Small intestine (tissue), 16 donors: ENCODE data around the gene CHRNA9. TPM values are rescaled to one million over a fixed set of nuclear protein-coding genes. Genes with fewer than 3 reads are reported as not detected.
"Not testable (repeated sequence)": the region's sequence is repeated elsewhere in the genome, so short reads cannot be mapped to it uniquely, and the experiment has no call there.

Source experiments
- DNase-seq, 2 donors: peaks; one replicate each; pipeline versions ENCODE4 v3.0.0 to v3.0.0-alpha.2; 2013
- FAIRE-seq: peaks from 2 replicates; lab custom pipeline; 2012; peaks lifted over from hg19 to GRCh38; lab: Jason Lieb, UNC
- H3K27ac ChIP-seq, 3 donors: one replicate each; pipeline ENCODE4 v1.5.1; 2013; ENCODE audit warnings: low read length in 2 of 3, mild to moderate bottlenecking in 2 of 3, control low read depth in 1 of 3, inconsistent platforms in 1 of 3, low read depth in 1 of 3, moderate library complexity in 1 of 3
- H3K27me3 ChIP-seq, 3 donors: one replicate each; pipeline ENCODE4 v1.6.1; 2013; ENCODE audit warnings: low read length in 3 of 3, inconsistent platforms in 1 of 3; ENCODE audit not compliant: control insufficient read depth in 3 of 3, insufficient read depth in 3 of 3
- H3K36me3 ChIP-seq, 3 donors: one replicate each; pipeline ENCODE4 v1.6.1; 2013; ENCODE audit warnings: low read length in 3 of 3, inconsistent platforms in 1 of 3, low read depth in 1 of 3, mild to moderate bottlenecking in 1 of 3, moderate library complexity in 1 of 3; ENCODE audit not compliant: control insufficient read depth in 3 of 3, insufficient read depth in 2 of 3
- H3K4me1 ChIP-seq, 3 donors: one replicate each; pipeline ENCODE4 v1.6.1; 2013; ENCODE audit warnings: low read length in 2 of 3, inconsistent platforms in 1 of 3, low read depth in 1 of 3, mild to moderate bottlenecking in 1 of 3, moderate library complexity in 1 of 3; ENCODE audit not compliant: control insufficient read depth in 3 of 3, insufficient read depth in 2 of 3
- H3K4me3 ChIP-seq, 3 donors: one replicate each; pipeline ENCODE4 v1.5.1; 2013; ENCODE audit warnings: low read length in 3 of 3, control low read depth in 1 of 3, inconsistent platforms in 1 of 3, low read depth in 1 of 3, mild to moderate bottlenecking in 1 of 3, moderate library complexity in 1 of 3
- H3K9me3 ChIP-seq, 2 donors: one replicate each; pipeline ENCODE4 v1.6.1; 2013; ENCODE audit warnings: low read depth in 1 of 2, low read length in 1 of 2; ENCODE audit not compliant: control insufficient read depth in 2 of 2, insufficient read depth in 1 of 2
- WGBS, 3 donors: extraction: QIAGEN DNeasy Blood & Tissue Kit; methylation state at CpG; one replicate each; pipeline ENCODE4 v1.1.7; 2013; 5-methylcytosine and 5-hydroxymethylcytosine counted together
- long read RNA-seq, 10 donors: transcript quantifications; one replicate each; lab custom pipeline, GENCODE V29; 2026
- polyA plus RNA-seq, 4 donors: library from polyadenylated mRNA; stranded (reverse) in 3 of 4; unstranded in 1 of 4; fragments of 200-250 nt in 3 of 4; fragments of 120-200 nt in 1 of 4; gene quantifications; one replicate each; pipeline versions ENCODE4 v1.2.1 to v1.2.3, GENCODE V29; 2013
- donor health status: healthy with polysubstance abuse.
- donor health status: control.
- donor health status: control.
- donor health status: Bipolar disorder and iron deficiency.
- donor health status: healthy.

The CHRNA9 gene, protein sequence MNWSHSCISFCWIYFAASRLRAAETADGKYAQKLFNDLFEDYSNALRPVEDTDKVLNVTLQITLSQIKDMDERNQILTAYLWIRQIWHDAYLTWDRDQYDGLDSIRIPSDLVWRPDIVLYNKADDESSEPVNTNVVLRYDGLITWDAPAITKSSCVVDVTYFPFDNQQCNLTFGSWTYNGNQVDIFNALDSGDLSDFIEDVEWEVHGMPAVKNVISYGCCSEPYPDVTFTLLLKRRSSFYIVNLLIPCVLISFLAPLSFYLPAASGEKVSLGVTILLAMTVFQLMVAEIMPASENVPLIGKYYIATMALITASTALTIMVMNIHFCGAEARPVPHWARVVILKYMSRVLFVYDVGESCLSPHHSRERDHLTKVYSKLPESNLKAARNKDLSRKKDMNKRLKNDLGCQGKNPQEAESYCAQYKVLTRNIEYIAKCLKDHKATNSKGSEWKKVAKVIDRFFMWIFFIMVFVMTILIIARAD
- polyA plus RNA-seq, result under 1 TPM in 2 of 4 donors, not detected in 2; 0.01 TPM
- long read RNA-seq, donor 1, result 0 reads
- long read RNA-seq, donor 2, result 0 reads
- long read RNA-seq, donor 3, result 0 reads
- long read RNA-seq, donor 4, result 0 reads
- long read RNA-seq, donor 5, result 0 reads
- long read RNA-seq, donor 6, result 0 reads
- long read RNA-seq, donor 7, result 0 reads
- long read RNA-seq, donor 8, result 0 reads
- long read RNA-seq, donor 9, result 0 reads
- long read RNA-seq, donor 10, result 0 reads

DNA sequence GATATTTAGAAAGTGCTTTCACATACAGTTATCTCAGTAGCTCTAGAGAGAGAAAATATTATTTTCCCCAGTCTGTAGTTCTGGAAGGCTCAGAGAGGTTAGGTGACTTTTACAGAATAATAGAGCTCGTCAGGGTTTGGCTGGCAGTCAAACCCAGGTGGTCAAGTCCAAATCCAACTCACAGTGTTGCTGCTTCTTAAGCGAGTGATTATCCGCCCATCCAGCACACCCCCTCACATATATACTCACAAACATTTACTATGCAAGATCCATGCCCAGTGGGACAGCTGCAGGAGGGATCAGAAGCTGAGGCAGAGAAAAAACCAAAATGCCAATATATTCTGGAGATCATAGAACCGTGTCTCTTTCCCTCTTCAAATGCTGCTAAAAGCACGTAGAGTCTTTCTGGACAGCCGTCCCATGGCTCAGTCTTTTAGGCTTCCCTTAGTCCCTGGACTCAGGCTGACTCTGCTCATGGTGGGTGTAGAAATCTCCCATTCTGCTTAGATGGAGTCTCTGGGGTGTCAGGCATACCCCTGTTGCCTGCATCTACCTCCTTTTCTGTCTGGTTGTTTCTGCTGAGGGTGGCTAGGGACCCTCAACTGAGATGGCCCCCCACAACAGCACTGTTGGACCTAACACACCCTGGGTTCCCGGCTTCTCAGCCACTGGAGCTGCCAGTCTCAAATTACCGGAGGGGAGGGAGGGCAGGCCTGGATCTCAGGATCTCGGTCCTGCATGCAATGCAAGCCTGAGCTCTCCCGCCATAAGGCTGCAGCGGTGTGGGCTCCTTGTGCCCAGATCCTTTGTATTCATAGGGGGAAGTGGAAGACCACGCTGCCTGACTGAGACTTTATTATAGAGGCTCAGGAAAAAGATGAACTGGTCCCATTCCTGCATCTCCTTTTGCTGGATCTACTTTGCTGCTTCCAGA, at the start of gene CHRNA9:
Gene CHRNA9, plus strand, starts transcription at position 743 of the 934 bp plus-strand sequence. Its CDS starts 135 bp downstream, at position 878.
- FAIRE-seq, result no peak
- 75 to 84% (median 83%) methylated on average over 12 of the region's 12 CpGs for WGBS, 3 donors
- no peaks in the 10 kb centered on the region for H3K36me3 ChIP-seq

DNA sequence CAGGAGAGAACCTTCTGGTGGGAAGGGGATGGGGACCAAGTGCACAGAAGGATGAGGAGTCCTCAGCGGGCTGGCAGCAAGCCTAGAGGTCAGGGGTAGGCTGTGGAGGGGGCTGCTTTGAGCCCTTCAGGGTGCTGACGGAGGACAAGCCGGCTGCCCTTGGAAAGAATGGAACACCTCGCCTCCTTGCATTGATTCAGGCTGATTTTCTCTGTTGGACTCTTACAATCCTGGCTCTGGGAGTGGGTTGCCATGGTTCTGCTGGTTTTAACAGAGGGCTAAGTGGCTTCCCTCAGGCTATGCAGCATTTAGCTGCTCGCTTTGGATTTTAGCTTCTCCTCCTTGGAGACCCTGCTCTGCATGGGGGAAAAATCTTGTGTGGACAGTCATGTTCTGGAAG, 49.4 kb upstream of the CHRNA9 start:
- H3K9me3 ChIP-seq, result no peaks in the 10 kb centered on the region
- no peak overlapping the region for H3K4me3 ChIP-seq
- FAIRE-seq, result no peak

More for the DNA sequence above, at the start of gene CHRNA9:
- Histone ChIP-seq H3K27ac (no peak within 1 kb of the TSS), H3K4me1 (no peaks in the 10 kb centered on the region), H3K4me3 (no peak within 1 kb of the TSS), H3K9me3 (no peaks in the 10 kb centered on the region), H3K27me3 (no peaks in the 10 kb centered on the region)
- no peak for DNase-seq

DNA sequence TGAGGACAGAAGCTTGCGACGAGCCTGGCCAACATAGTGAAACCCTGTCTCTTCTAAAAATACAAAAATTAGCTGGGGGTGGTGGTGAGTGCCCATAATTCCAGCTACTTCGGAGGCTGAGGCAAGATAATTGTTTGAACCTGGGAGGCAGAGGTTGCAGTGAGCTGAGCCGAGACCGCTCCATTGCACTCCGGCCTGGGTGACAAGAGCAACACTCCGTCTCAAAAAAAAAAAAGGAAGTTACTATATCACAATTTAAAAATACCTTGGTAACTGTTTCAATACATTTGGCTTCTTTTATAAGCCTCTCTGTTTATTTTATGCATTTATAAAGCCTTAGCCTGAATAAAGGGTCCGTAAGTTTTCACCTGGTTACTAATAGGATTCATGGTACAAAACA, 46.6 kb upstream of the CHRNA9 start:
- DNase-seq (no peak), FAIRE-seq (no peak)
- Histone ChIP-seq H3K4me3 (no peak overlapping the region), H3K27ac (no peak overlapping the region), H3K27me3 (no peaks in the 10 kb centered on the region), H3K4me1 (no peaks in the 10 kb centered on the region), H3K9me3 (no peaks in the 10 kb centered on the region), H3K36me3 (no peaks in the 10 kb centered on the region)
- 86 to 94% (median 92%) methylated on average over 8 of the region's 8 CpGs for WGBS, 3 donors

More for the DNA sequence above, 49.4 kb upstream of the CHRNA9 start:
- DNase-seq, result no peak
- WGBS, 3 donors, result 91 to 97% (median 95%) methylated on average over 5 of the region's 5 CpGs
- no peaks in the 10 kb centered on the region for H3K4me1 ChIP-seq
- no peaks in the 10 kb centered on the region for H3K27me3 ChIP-seq
- no peak overlapping the region for H3K27ac ChIP-seq
- no peaks in the 10 kb centered on the region for H3K36me3 ChIP-seq

- DNase-seq, result peak in 1 of 2 donors; percentile 44
- Histone ChIP-seq H3K4me3 (no peak overlapping the region), H3K4me1 (no peaks in the 10 kb centered on the region), H3K27me3 (no peaks in the 10 kb centered on the region), H3K36me3 (no peaks in the 10 kb centered on the region), H3K9me3 (no peaks in the 10 kb centered on the region), H3K27ac (peak overlapping the region in 1 of 3 donors; percentile 3)
- no peak for FAIRE-seq
- 30 to 50% (median 35%) methylated on average over 7 of the region's 7 CpGs for WGBS, 3 donors
Measured at GRCh38 chr4:40289366-40290188, 45.6 kb upstream of the CHRNA9 start.

- not testable (repeated sequence) for H3K9me3 ChIP-seq, FAIRE-seq, H3K27ac ChIP-seq, DNase-seq, H3K36me3 ChIP-seq, H3K4me1 ChIP-seq, H3K4me3 ChIP-seq, H3K27me3 ChIP-seq
- WGBS, 3 donors, result 83 to 88% (median 85%) methylated on average over 2 of the region's 2 CpGs
Measured at GRCh38 chr4:40290611-40291186, 44.4 kb upstream of the CHRNA9 start.

- WGBS, 3 donors, result 84 to 93% (median 90%) methylated on average over 2 of the region's 2 CpGs
Measured at GRCh38 chr4:40292313-40292759, 42.8 kb upstream of the CHRNA9 start.

DNA sequence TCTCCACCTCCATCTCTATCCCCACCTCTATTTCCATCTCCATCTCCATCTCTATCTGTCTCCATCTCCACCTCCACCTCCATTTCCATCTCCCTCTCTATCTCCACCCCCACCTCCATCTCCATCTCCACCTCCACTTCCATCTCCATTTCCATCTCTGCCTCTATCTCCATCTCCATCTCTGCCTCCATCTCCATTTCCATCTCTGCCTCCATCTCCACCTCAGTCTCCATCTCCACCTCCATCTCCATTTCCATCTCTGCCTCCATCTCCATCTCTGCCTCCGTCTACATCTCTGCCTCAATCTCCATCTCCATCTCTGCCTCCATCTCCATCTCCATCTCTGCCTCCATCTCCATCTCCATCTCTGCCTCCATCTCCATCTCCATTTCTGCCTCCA, 40.8 kb upstream of the CHRNA9 start:
- Histone ChIP-seq H3K4me3 (no peak overlapping the region), H3K4me1 (no peaks in the 10 kb centered on the region), H3K9me3 (peaks cover 3 to 7% of the 10 kb centered on the region in 2 donors), H3K27ac (no peak overlapping the region), H3K36me3 (no peaks in the 10 kb centered on the region), H3K27me3 (no peaks in the 10 kb centered on the region)
- FAIRE-seq, result peak; percentile 49
- no peak for DNase-seq
- WGBS, 3 donors, result 87 to 96% (median 89%) methylated on average over 1 of the region's 1 CpG

More at GRCh38 chr4:40292313-40292759, 42.8 kb upstream of the CHRNA9 start:
- Histone ChIP-seq H3K4me1 (no peaks in the 10 kb centered on the region), H3K27ac (no peak overlapping the region), H3K4me3 (no peak overlapping the region), H3K9me3 (peaks cover 3 to 7% of the 10 kb centered on the region in 2 donors), H3K27me3 (no peaks in the 10 kb centered on the region), H3K36me3 (no peaks in the 10 kb centered on the region)
- FAIRE-seq, result no peak
- no peak for DNase-seq
